Left ventricle myocardium inferior (tissue), 1 donor: ENCODE measurements around the gene TEKT3. TPM values are rescaled to one million over a fixed set of nuclear protein-coding genes. Genes with fewer than 3 reads are reported as not detected.

ENCODE experiments used
- DNase-seq: peaks from one replicate; pipeline ENCODE4 v3.0.0-alpha.2; 2020
- H3K27ac ChIP-seq: fragments of 200-600 bp; replicated peaks from 2 replicates; pipeline ENCODE4 v1.8.0; 2021
- H3K27me3 ChIP-seq: fragments of 200-600 bp; 2 replicates; pipeline ENCODE4 v1.8.0; 2021; ENCODE audit warnings: low read depth
- H3K36me3 ChIP-seq: fragments of 200-600 bp; 2 replicates; pipeline ENCODE4 v1.8.0; 2021
- H3K4me1 ChIP-seq: fragments of 200-600 bp; 2 replicates; pipeline ENCODE4 v1.8.0; 2021
- H3K4me3 ChIP-seq: fragments of 200-600 bp; 2 replicates; pipeline ENCODE4 v1.8.0; 2021; ENCODE audit warnings: mild to moderate bottlenecking, moderate library complexity
- H3K9me3 ChIP-seq: fragments of 200-600 bp; replicated peaks from 2 replicates; pipeline ENCODE4 v1.8.0; 2021
- CTCF ChIP-seq: fragments of 200-600 bp; IDR thresholded peaks from 2 replicates; pipeline ENCODE4 v1.8.0; 2021; ENCODE audit warnings: antibody characterized with exemption, mild to moderate bottlenecking, borderline replicate concordance
- intact Hi-C: fragments of 100-400 bp; cut with micrococcal nuclease; formaldehyde crosslinking; loops from one replicate; pipeline ENCODE4 v1.11.0; 2022
- total RNA-seq: library from RNA; stranded (reverse); fragmentation: NEBNext Ultra II Directional; extraction: Animal tissue kit (Norgen Biotek cat#: 25700); gene quantifications from one replicate; pipeline ENCODE4 v1.2.1, GENCODE V29; 2021
- donor health status: DM: no; HTN: yes; CAD: no; lungs with severe emphysema.

Gene TEKT3
- total RNA-seq, 1 donor from 2014 or later: 0.49 TPM

- no peaks in the 10 kb centered on the region for H3K27me3 ChIP-seq
- H3K4me1 ChIP-seq: peaks cover 26% of the 10 kb centered on the region
- intact Hi-C loops: no loop called here
- no peaks in the 10 kb centered on the region for H3K36me3 ChIP-seq
- no peak overlapping the region for H3K4me3 ChIP-seq
- no peak for DNase-seq
- no peak overlapping the region for H3K27ac ChIP-seq
- no peaks in the 10 kb centered on the region for H3K9me3 ChIP-seq
- no peak for TF ChIP-seq CTCF
Observed at GRCh38 chr17:15271741-15272140, 69.7 kb downstream of the TEKT3 start.

GRCh38 chr17:15270628-15271381, 70.6 kb downstream of the TEKT3 start:
- Histone ChIP-seq H3K9me3 (no peaks in the 10 kb centered on the region), H3K4me1 (peaks cover 30% of the 10 kb centered on the region), H3K27ac (peak overlapping the region; percentile 66), H3K36me3 (no peaks in the 10 kb centered on the region), H3K27me3 (no peaks in the 10 kb centered on the region), H3K4me3 (no peak overlapping the region)
- TF ChIP-seq CTCF: no peak
- DNase-seq: no peak
- intact Hi-C loops: no loop called here

GRCh38 chr17:15269780-15270089, 71.7 kb downstream of the TEKT3 start:
- DNase-seq: no peak
- no peak for TF ChIP-seq CTCF
- H3K4me1 ChIP-seq: peaks cover 40% of the 10 kb centered on the region
- no peaks in the 10 kb centered on the region for H3K36me3 ChIP-seq
- H3K4me3 ChIP-seq: no peak overlapping the region
- no peaks in the 10 kb centered on the region for H3K27me3 ChIP-seq
- no peaks in the 10 kb centered on the region for H3K9me3 ChIP-seq
- intact Hi-C loops: no loop called here
- H3K27ac ChIP-seq: peak overlapping the region; percentile 66

- no peak for DNase-seq
- Histone ChIP-seq H3K36me3 (no peaks in the 10 kb centered on the region), H3K27me3 (no peaks in the 10 kb centered on the region), H3K27ac (peak overlapping the region; percentile 66), H3K4me3 (no peak overlapping the region), H3K4me1 (peaks cover 44% of the 10 kb centered on the region), H3K9me3 (no peaks in the 10 kb centered on the region)
- TF ChIP-seq CTCF: no peak
- intact Hi-C loops: no loop called here
Observed at GRCh38 chr17:15269087-15269779, 72.2 kb downstream of the TEKT3 start.

GRCh38 chr17:15268461-15268860, 72.9 kb downstream of the TEKT3 start:
- DNase-seq: peak; percentile 29
- Histone ChIP-seq H3K27ac (peak overlapping the region; percentile 66), H3K4me3 (no peak overlapping the region), H3K4me1 (peaks cover 51% of the 10 kb centered on the region), H3K27me3 (no peaks in the 10 kb centered on the region), H3K9me3 (no peaks in the 10 kb centered on the region), H3K36me3 (no peaks in the 10 kb centered on the region)
- no peak for TF ChIP-seq CTCF
- intact Hi-C loops: no loop called here
